ENCODE results near the gene TEX22. TPM values are rescaled to one million over a fixed set of nuclear protein-coding genes. Genes with fewer than 3 reads are reported as not detected.

Gene TEX22
- total RNA-seq, 1 experiment from 2014 or later = 0.67 TPM

DNA sequence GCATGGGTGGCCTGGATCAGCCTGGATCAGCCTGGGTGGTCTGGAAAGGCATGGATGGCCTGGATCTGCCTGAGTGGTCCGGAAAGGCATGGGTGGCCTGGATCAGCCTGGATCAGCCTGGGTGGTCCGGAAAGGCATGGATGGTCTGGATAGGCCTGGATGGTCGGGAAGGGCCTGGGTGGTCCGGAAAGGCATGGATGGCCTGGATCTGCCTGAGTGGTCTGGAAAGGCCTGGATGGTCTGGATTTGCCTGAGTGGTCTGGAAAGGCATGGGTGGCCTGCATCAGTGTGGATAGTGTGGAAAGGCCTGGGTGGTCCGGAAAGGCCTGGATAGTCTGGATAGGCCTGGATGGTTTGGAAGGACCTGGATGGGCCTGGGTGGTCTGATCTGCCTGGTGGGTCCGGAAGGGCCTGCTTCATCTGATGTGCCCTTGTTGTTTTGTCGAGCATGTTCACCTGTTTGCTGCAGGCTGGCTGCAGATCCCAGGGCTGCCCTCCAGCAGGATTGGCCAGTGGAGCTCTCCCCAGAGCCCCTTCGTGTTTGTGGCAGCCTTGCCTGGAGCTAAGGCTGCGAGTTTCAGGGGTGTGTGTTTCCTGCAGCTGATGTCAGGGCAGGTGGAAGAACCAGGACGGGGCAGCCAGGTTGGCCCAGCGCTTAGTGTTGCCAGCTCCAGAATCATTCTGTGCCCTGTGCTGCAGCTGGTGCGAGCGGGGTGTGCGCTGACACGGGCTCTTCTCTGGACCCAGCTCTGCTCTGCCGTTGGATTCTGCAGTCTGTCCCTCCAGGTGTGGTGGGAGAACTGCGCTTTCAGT lies 19.3 kb upstream of the TEX22 start:
- Histone ChIP-seq H3K4me1 (ENCODE audit: low read length) (peaks cover 10% of the 10 kb centered on the region), H3K4me2 (ENCODE audit: low read depth, low read length, poor library complexity, severe bottlenecking) (no peak overlapping the region), H3K9me3 (ENCODE audit: low read length) (no peaks in the 10 kb centered on the region), H3K9me2 (replicated peaks; ENCODE audit: insufficient read depth, low read length) (no peaks in the 10 kb centered on the region), H3K9ac (ENCODE audit: low read length) (no peak overlapping the region), H3K36me3 (ENCODE audit: insufficient read depth, low read length) (no peaks in the 10 kb centered on the region), H3K27ac (ENCODE audit: low read length) (no peak overlapping the region), H3K27me3 (ENCODE audit: low read length) (no peaks in the 10 kb centered on the region), H3K79me2 (ENCODE audit: low read length) (no peaks in the 10 kb centered on the region), H2AFZ (ENCODE audit: low read length) (no peak overlapping the region), H4K20me1 (ENCODE audit: insufficient read depth, low read depth, low read length) (peaks cover 7% of the 10 kb centered on the region; the same call in 1 of the 2 replicates), H3K4me3 (ENCODE audit: low read length) (no peak overlapping the region)
- DNase-seq = no peak

DNA sequence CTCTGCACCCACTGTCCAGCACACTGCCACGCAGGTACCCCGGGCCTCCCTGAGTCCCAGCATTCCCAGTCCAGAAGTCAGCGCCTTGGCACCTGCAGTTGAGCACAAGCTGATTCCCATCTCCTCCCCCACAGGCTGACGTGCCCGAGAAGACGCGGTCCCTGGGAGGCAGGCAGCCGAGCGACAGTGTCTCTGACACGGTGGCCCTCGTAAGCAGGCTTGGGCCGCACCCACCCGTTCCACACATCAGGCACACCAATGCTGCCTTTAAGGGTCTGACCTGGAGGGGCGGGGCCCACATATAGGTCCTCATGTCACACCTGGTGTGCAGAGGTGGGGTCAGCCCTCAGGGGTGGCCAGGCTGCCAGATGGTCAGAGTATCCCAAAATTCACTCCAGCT lies 18.4 kb upstream of the TEX22 start:
- Histone ChIP-seq H3K9me2 (replicated peaks; ENCODE audit: insufficient read depth, low read length) (no peaks in the 10 kb centered on the region), H2AFZ (ENCODE audit: low read length) (no peak overlapping the region), H4K20me1 (ENCODE audit: insufficient read depth, low read depth, low read length) (peaks cover 7% of the 10 kb centered on the region; the same call in 1 of the 2 replicates), H3K27ac (ENCODE audit: low read length) (no peak overlapping the region), H3K4me3 (ENCODE audit: low read length) (no peak overlapping the region), H3K4me1 (ENCODE audit: low read length) (peaks cover 10% of the 10 kb centered on the region), H3K9me3 (ENCODE audit: low read length) (no peaks in the 10 kb centered on the region), H3K4me2 (ENCODE audit: low read depth, low read length, poor library complexity, severe bottlenecking) (no peak overlapping the region), H3K9ac (ENCODE audit: low read length) (no peak overlapping the region), H3K79me2 (ENCODE audit: low read length) (no peaks in the 10 kb centered on the region), H3K36me3 (ENCODE audit: insufficient read depth, low read length) (no peaks in the 10 kb centered on the region), H3K27me3 (ENCODE audit: low read length) (no peaks in the 10 kb centered on the region)
- DNase-seq = no peak

- H3K4me3 ChIP-seq (ENCODE audit: low read length) = no peak overlapping the region
These were observed 17.6 kb upstream of the TEX22 start for GRCh38 chr14:105380756-105381155.

GRCh38 chr14:105381446-105382342 lies 16.6 kb upstream of the TEX22 start:
- Histone ChIP-seq H3K36me3 (ENCODE audit: insufficient read depth, low read length) (no peaks in the 10 kb centered on the region), H3K9ac (ENCODE audit: low read length) (no peak overlapping the region), H3K9me2 (replicated peaks; ENCODE audit: insufficient read depth, low read length) (no peaks in the 10 kb centered on the region), H3K4me3 (ENCODE audit: low read length) (no peak overlapping the region), H3K9me3 (ENCODE audit: low read length) (no peaks in the 10 kb centered on the region), H3K4me1 (ENCODE audit: low read length) (no peaks in the 10 kb centered on the region), H3K27me3 (ENCODE audit: low read length) (no peaks in the 10 kb centered on the region), H3K79me2 (ENCODE audit: low read length) (no peaks in the 10 kb centered on the region), H4K20me1 (ENCODE audit: insufficient read depth, low read depth, low read length) (peaks cover 7% of the 10 kb centered on the region; the same call in 1 of the 2 replicates), H3K27ac (ENCODE audit: low read length) (no peak overlapping the region), H3K4me2 (ENCODE audit: low read depth, low read length, poor library complexity, severe bottlenecking) (no peak overlapping the region), H2AFZ (ENCODE audit: low read length) (no peak overlapping the region)
- no peak for DNase-seq

More at GRCh38 chr14:105380756-105381155, 17.6 kb upstream of the TEX22 start:
- peaks cover 7% of the 10 kb centered on the region; the same call in 1 of the 2 replicates for H4K20me1 ChIP-seq (ENCODE audit: insufficient read depth, low read depth, low read length)
- no peaks in the 10 kb centered on the region for H3K79me2 ChIP-seq (ENCODE audit: low read length)
- no peak overlapping the region for H2AFZ ChIP-seq (ENCODE audit: low read length)
- H3K9me3 ChIP-seq (ENCODE audit: low read length) = no peaks in the 10 kb centered on the region
- no peak for DNase-seq
- no peak overlapping the region for H3K9ac ChIP-seq (ENCODE audit: low read length)
- no peak overlapping the region for H3K27ac ChIP-seq (ENCODE audit: low read length)
- no peaks in the 10 kb centered on the region for H3K9me2 ChIP-seq (replicated peaks; ENCODE audit: insufficient read depth, low read length)
- no peak overlapping the region for H3K4me2 ChIP-seq (ENCODE audit: low read depth, low read length, poor library complexity, severe bottlenecking)
- H3K27me3 ChIP-seq (ENCODE audit: low read length) = no peaks in the 10 kb centered on the region
- H3K4me1 ChIP-seq (ENCODE audit: low read length) = peaks cover 7% of the 10 kb centered on the region
- no peaks in the 10 kb centered on the region for H3K36me3 ChIP-seq (ENCODE audit: insufficient read depth, low read length)

GRCh38 chr14:105382343-105383082 lies 15.8 kb upstream of the TEX22 start:
- Histone ChIP-seq H3K9ac (ENCODE audit: low read length) (no peak overlapping the region), H3K36me3 (ENCODE audit: insufficient read depth, low read length) (no peaks in the 10 kb centered on the region), H3K4me3 (ENCODE audit: low read length) (no peak overlapping the region), H3K4me2 (ENCODE audit: low read depth, low read length, poor library complexity, severe bottlenecking) (no peak overlapping the region), H4K20me1 (ENCODE audit: insufficient read depth, low read depth, low read length) (peaks cover 3% of the 10 kb centered on the region; the same call in 1 of the 2 replicates), H3K79me2 (ENCODE audit: low read length) (no peaks in the 10 kb centered on the region), H3K9me3 (ENCODE audit: low read length) (no peaks in the 10 kb centered on the region), H3K9me2 (replicated peaks; ENCODE audit: insufficient read depth, low read length) (no peaks in the 10 kb centered on the region), H2AFZ (ENCODE audit: low read length) (no peak overlapping the region), H3K27me3 (ENCODE audit: low read length) (no peaks in the 10 kb centered on the region), H3K4me1 (ENCODE audit: low read length) (no peaks in the 10 kb centered on the region), H3K27ac (ENCODE audit: low read length) (no peak overlapping the region)
- DNase-seq = no peak

DNA sequence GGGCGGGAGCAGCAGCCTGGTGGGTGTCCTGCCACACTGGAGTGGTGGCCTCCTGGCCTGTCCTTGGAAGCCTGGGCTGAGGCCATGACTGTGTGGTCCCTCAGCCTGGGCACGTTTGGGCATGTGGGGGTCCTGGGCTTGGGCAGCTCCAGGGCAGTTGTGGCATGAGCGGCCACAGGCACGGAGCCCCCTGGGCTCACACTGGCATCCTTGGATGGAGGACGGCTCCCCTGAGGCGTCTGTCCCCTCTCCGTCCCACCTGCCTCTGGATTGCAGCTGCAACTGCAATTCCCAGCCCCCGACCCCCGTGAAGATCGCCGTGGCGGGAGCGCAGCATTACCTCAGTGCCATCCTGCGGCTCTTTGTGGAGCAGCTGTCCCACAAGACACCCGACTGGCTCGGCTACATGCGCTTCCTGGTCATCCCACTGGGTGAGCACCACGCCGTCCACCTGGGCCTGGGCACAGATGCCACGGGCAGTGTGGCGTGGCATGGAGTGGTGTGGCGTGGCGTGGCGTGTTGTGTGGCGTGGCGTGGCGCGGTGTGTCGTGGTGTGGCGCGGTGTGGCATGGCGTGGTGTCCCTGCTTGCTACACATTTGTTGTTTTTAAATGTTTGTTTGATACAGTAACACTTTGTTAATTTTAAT lies 15.1 kb upstream of the TEX22 start:
- no peaks in the 10 kb centered on the region for H3K79me2 ChIP-seq (ENCODE audit: low read length)
- no peak overlapping the region for H3K9ac ChIP-seq (ENCODE audit: low read length)
- H3K4me1 ChIP-seq (ENCODE audit: low read length) = no peaks in the 10 kb centered on the region
- H3K9me3 ChIP-seq (ENCODE audit: low read length) = no peaks in the 10 kb centered on the region
- H3K27me3 ChIP-seq (ENCODE audit: low read length) = no peaks in the 10 kb centered on the region
- H3K4me3 ChIP-seq (ENCODE audit: low read length) = no peak overlapping the region
- no peak for DNase-seq
- no peak overlapping the region for H3K4me2 ChIP-seq (ENCODE audit: low read depth, low read length, poor library complexity, severe bottlenecking)
- no peaks in the 10 kb centered on the region for H3K36me3 ChIP-seq (ENCODE audit: insufficient read depth, low read length)
- H2AFZ ChIP-seq (ENCODE audit: low read length) = no peak overlapping the region
- no peaks in the 10 kb centered on the region for H3K9me2 ChIP-seq (replicated peaks; ENCODE audit: insufficient read depth, low read length)
- no peak overlapping the region for H3K27ac ChIP-seq (ENCODE audit: low read length)
- no peaks in the 10 kb centered on the region; the same call in 1 of the 2 replicates for H4K20me1 ChIP-seq (ENCODE audit: insufficient read depth, low read depth, low read length)

GRCh38 chr14:105384041-105384557 lies 14.2 kb upstream of the TEX22 start:
- H4K20me1 ChIP-seq (ENCODE audit: insufficient read depth, low read depth, low read length) = 0 out of 2 replicates have a peak, but pooled peaks cover 3% of the 10 kb centered on the region
- no peaks in the 10 kb centered on the region for H3K4me1 ChIP-seq (ENCODE audit: low read length)
- H3K9ac ChIP-seq (ENCODE audit: low read length) = no peak overlapping the region
- H3K4me3 ChIP-seq (ENCODE audit: low read length) = no peak overlapping the region
- no peak overlapping the region for H3K27ac ChIP-seq (ENCODE audit: low read length)
- H2AFZ ChIP-seq (ENCODE audit: low read length) = no peak overlapping the region
- H3K36me3 ChIP-seq (ENCODE audit: insufficient read depth, low read length) = no peaks in the 10 kb centered on the region
- DNase-seq = no peak
- no peak overlapping the region for H3K4me2 ChIP-seq (ENCODE audit: low read depth, low read length, poor library complexity, severe bottlenecking)
- H3K9me2 ChIP-seq (replicated peaks; ENCODE audit: insufficient read depth, low read length) = no peaks in the 10 kb centered on the region
- H3K9me3 ChIP-seq (ENCODE audit: low read length) = no peaks in the 10 kb centered on the region
- no peaks in the 10 kb centered on the region for H3K79me2 ChIP-seq (ENCODE audit: low read length)
- no peaks in the 10 kb centered on the region for H3K27me3 ChIP-seq (ENCODE audit: low read length)
